BJ (cell line): ENCODE measurements around the gene SLC13A1. TPM values are rescaled to one million over a fixed set of nuclear protein-coding genes. Genes with fewer than 3 reads are reported as not detected.

Experiments
- CTCF ChIA-PET: fragments of 350-600 bp; formaldehyde crosslinking; extraction: SDS; loops from one replicate; lab custom pipeline; 2021; ENCODE audit warnings: antibody characterized with exemption, inconsistent platforms; lab: Yijun Ruan, JAX
- POLR2A ChIA-PET: fragments of 300-600 bp; sonication (Branson Sonifier 250); formaldehyde crosslinking; extraction: SDS; loops from one replicate; lab custom pipeline; 2021; ENCODE audit warnings: antibody characterized with exemption; lab: Charles Lee
- DNase-seq: peaks from one replicate; pipeline ENCODE4 v3.0.0-alpha.2; 2011; ENCODE audit warnings: low read depth
- H3K27me3 ChIP-seq: 2 replicates; pipeline ENCODE4 v1.6.0; 2011; ENCODE audit warnings: low read length; ENCODE audit not compliant: control insufficient read depth, insufficient read depth
- H3K36me3 ChIP-seq: 2 replicates; pipeline ENCODE4 v1.5.1; 2011; ENCODE audit warnings: low read length; ENCODE audit not compliant: control insufficient read depth, insufficient read depth
- H3K4me3 ChIP-seq: 2 replicates; pipeline ENCODE4 v1.5.1; 2011; ENCODE audit warnings: low read depth, mild to moderate bottlenecking, control low read depth, low read length
- CTCF ChIP-seq: IDR thresholded peaks from 2 replicates; pipeline ENCODE4 v1.5.1; 2011; ENCODE audit warnings: low read depth, mild to moderate bottlenecking, control low read depth, inconsistent platforms, low read length, moderate library complexity; ENCODE audit not compliant: insufficient read depth
- polyA plus RNA-seq: library from polyadenylated mRNA; depleted of rRNA; stranded (reverse); fragments of >200 nt; gene quantifications from 2 replicates; pipeline ENCODE4 v1.2.3, GENCODE V29; 2011

SLC13A1 gene
- polyA plus RNA-seq, 1 experiment = not detected

GRCh38 chr7:123148813-123149212 lies 51.0 kb downstream of the SLC13A1 start:
- no peak for TF ChIP-seq CTCF
- DNase-seq = no peak
- no peaks in the 10 kb centered on the region for H3K27me3 ChIP-seq
- no peak overlapping the region for H3K4me3 ChIP-seq
- CTCF ChIA-PET = no interaction called here
- no peaks in the 10 kb centered on the region for H3K36me3 ChIP-seq
- POLR2A ChIA-PET = no interaction called here

- Histone ChIP-seq H3K27me3 (no peaks in the 10 kb centered on the region), H3K4me3 (no peak overlapping the region), H3K36me3 (no peaks in the 10 kb centered on the region)
- TF ChIP-seq CTCF = no peak
- no peak for DNase-seq
- POLR2A ChIA-PET = no interaction called here
- CTCF ChIA-PET = no interaction called here
These were observed 56.3 kb downstream of the SLC13A1 start for GRCh38 chr7:123143252-123144006.

GRCh38 chr7:123140561-123140960 lies 59.2 kb downstream of the SLC13A1 start:
- no peaks in the 10 kb centered on the region for H3K27me3 ChIP-seq
- no peaks in the 10 kb centered on the region for H3K36me3 ChIP-seq
- ChIA-PET POLR2A (no interaction called here), CTCF (no interaction called here)
- H3K4me3 ChIP-seq = no peak overlapping the region
- no peak for DNase-seq
- TF ChIP-seq CTCF = no peak

GRCh38 chr7:123135960-123136359 lies 63.8 kb downstream of the SLC13A1 start:
- ChIA-PET CTCF (no interaction called here), POLR2A (no interaction called here)
- H3K36me3 ChIP-seq = no peaks in the 10 kb centered on the region
- DNase-seq = no peak
- H3K4me3 ChIP-seq = no peak overlapping the region
- no peak for TF ChIP-seq CTCF
- no peaks in the 10 kb centered on the region for H3K27me3 ChIP-seq

- POLR2A ChIA-PET = no interaction called here
- Histone ChIP-seq H3K27me3 (no peaks in the 10 kb centered on the region), H3K36me3 (no peaks in the 10 kb centered on the region), H3K4me3 (no peak overlapping the region)
- CTCF ChIA-PET = no interaction called here
- no peak for TF ChIP-seq CTCF
- no peak for DNase-seq
These were observed 65.8 kb downstream of the SLC13A1 start for GRCh38 chr7:123133924-123134323.
